Neural cell (in vitro differentiated cells): ENCODE results near the gene MYLK. TPM values are rescaled to one million over a fixed set of nuclear protein-coding genes. Genes with fewer than 3 reads are reported as not detected.

Source experiments
- H2AFZ ChIP-seq: fragments of 200-600, 300-800 bp; sonication (generic), shearing (Covaris generic); 2 replicates; pipeline ENCODE4 v1.6.0; 2014; ENCODE audit warnings: low read depth, mild to moderate bottlenecking, antibody characterized with exemption, low read length, moderate library complexity
- H3F3A ChIP-seq: fragments of 200-600 bp; shearing (Covaris generic); 2 replicates; pipeline ENCODE4 v1.6.1; 2016; ENCODE audit warnings: mild to moderate bottlenecking, moderate library complexity, mixed read lengths, antibody characterized with exemption, low read length; ENCODE audit not compliant: insufficient read depth, poor library complexity, severe bottlenecking
- H3K27ac ChIP-seq: fragments of 200-600, 300-800 bp; sonication (generic), shearing (Covaris generic); 2 replicates; pipeline ENCODE4 v1.5.1; 2014; ENCODE audit warnings: mild to moderate bottlenecking, low read length, moderate library complexity
- H3K27me3 ChIP-seq: fragments of 300-800, 200-600 bp; sonication (generic), shearing (Covaris generic); 2 replicates; pipeline ENCODE4 v1.6.0; 2014; ENCODE audit warnings: mild to moderate bottlenecking, low read depth, low read length, moderate library complexity; ENCODE audit not compliant: insufficient read depth
- H3K36me3 ChIP-seq: fragments of 300-800, 200-600 bp; sonication (generic), shearing (Covaris generic); 2 replicates; pipeline ENCODE4 v1.5.1; 2014; ENCODE audit warnings: mild to moderate bottlenecking, antibody characterized with exemption, low read length, moderate library complexity; ENCODE audit not compliant: insufficient read depth
- H3K4me2 ChIP-seq: fragments of 300-800, 200-600 bp; sonication (generic), shearing (Covaris generic); 2 replicates; pipeline ENCODE4 v1.6.0; 2014; ENCODE audit warnings: mild to moderate bottlenecking, low read length
- H3K4me3 ChIP-seq: fragments of 300-800, 200-600 bp; sonication (generic), shearing (Covaris generic); 2 replicates; pipeline ENCODE4 v1.5.1; 2014; ENCODE audit warnings: mild to moderate bottlenecking, low read length, moderate library complexity
- H3K79me2 ChIP-seq: fragments of 200-600 bp; shearing (Covaris generic); replicated peaks from 2 replicates; pipeline ENCODE4 v1.6.0; 2014; ENCODE audit warnings: mild to moderate bottlenecking, low read length, moderate library complexity; ENCODE audit not compliant: insufficient read depth
- H3K9ac ChIP-seq: fragments of 300-800, 200-600 bp; sonication (generic), shearing (Covaris generic); 2 replicates; pipeline ENCODE4 v1.6.1; 2016; ENCODE audit warnings: mild to moderate bottlenecking, low read length, mixed read lengths
- H3K9me2 ChIP-seq: fragments of 200-600 bp; shearing (Covaris generic); 2 replicates; pipeline ENCODE4 v1.6.1; 2016; ENCODE audit warnings: mild to moderate bottlenecking, low read length, mixed read lengths; ENCODE audit not compliant: insufficient read depth
- H3K9me3 ChIP-seq: fragments of 200-600, 300-800 bp; sonication (generic), shearing (Covaris generic); 2 replicates; pipeline ENCODE4 v1.6.1; 2016; ENCODE audit warnings: mild to moderate bottlenecking, mixed run types, low read length, moderate library complexity, mixed read lengths
- H4K20me1 ChIP-seq: fragments of 200-600 bp; shearing (Covaris generic); 2 replicates; pipeline ENCODE4 v1.6.1; 2016; ENCODE audit warnings: mild to moderate bottlenecking, mixed run types; ENCODE audit not compliant: insufficient read depth
- CTCF ChIP-seq: fragments of 450-650 bp; IDR thresholded peaks from 2 replicates; pipeline ENCODE4 v1.5.1; 2014; ENCODE audit warnings: antibody characterized with exemption, mild to moderate bottlenecking, moderate library complexity; ENCODE audit not compliant: poor library complexity, severe bottlenecking
- EP300 ChIP-seq: fragments of 450-650 bp; conservative IDR thresholded peaks from 2 replicates; pipeline ENCODE4 v1.6.1; 2014; ENCODE audit warnings: antibody characterized with exemption, mild to moderate bottlenecking, moderate library complexity; ENCODE audit not compliant: poor library complexity, severe bottlenecking
- EZH2 ChIP-seq: fragments of 200-600, 300-800 bp; shearing (Covaris generic), sonication (generic); IDR thresholded peaks from 2 replicates; pipeline ENCODE4 v1.6.1; 2014; ENCODE audit warnings: antibody characterized with exemption, low read length, borderline replicate concordance, mild to moderate bottlenecking; ENCODE audit not compliant: insufficient read depth, poor library complexity, severe bottlenecking
- MXI1 ChIP-seq: fragments of 450-650 bp; conservative IDR thresholded peaks from 2 replicates; pipeline ENCODE4 v1.6.1; 2014; ENCODE audit warnings: antibody characterized with exemption, mild to moderate bottlenecking; ENCODE audit not compliant: poor library complexity, severe bottlenecking
- POLR2AphosphoS5 ChIP-seq: IDR thresholded peaks from 2 replicates; pipeline ENCODE4 v1.6.1; 2012
- RAD21 ChIP-seq: fragments of 450-650 bp; conservative IDR thresholded peaks from 2 replicates; pipeline ENCODE4 v1.6.1; 2014; ENCODE audit warnings: antibody characterized with exemption, mild to moderate bottlenecking, moderate library complexity
- REST ChIP-seq: IDR thresholded peaks from 2 replicates; pipeline ENCODE4 v1.6.1; 2012; ENCODE audit warnings: borderline replicate concordance
- SMC3 ChIP-seq: fragments of 450-650 bp; conservative IDR thresholded peaks from 2 replicates; pipeline ENCODE4 v1.6.1; 2014; ENCODE audit warnings: antibody characterized with exemption, mild to moderate bottlenecking, moderate library complexity; ENCODE audit not compliant: poor library complexity
- TAF1 ChIP-seq: IDR thresholded peaks from 2 replicates; pipeline ENCODE4 v1.6.1; 2012; ENCODE audit warnings: low read depth
- polyA plus RNA-seq: library from polyadenylated mRNA; depleted of rRNA; stranded (reverse); fragments of >200 nt; gene quantifications from 2 replicates; pipeline ENCODE4 v1.2.3, GENCODE V29; 2014

Gene MYLK
- polyA plus RNA-seq, 1 donor from 2014 or later: 0.43 TPM

GRCh38 chr3:123862152-123862551 lies 22.0 kb downstream of the MYLK start:
- no peak overlapping the region for H3K9ac ChIP-seq
- H2AFZ ChIP-seq: no peak overlapping the region
- H3K9me2 ChIP-seq: no peaks in the 10 kb centered on the region
- no peaks in the 10 kb centered on the region for H3F3A ChIP-seq
- no peaks in the 10 kb centered on the region for H3K79me2 ChIP-seq
- no peaks in the 10 kb centered on the region for H3K27me3 ChIP-seq
- H3K36me3 ChIP-seq: no peaks in the 10 kb centered on the region
- no peak overlapping the region for H3K4me3 ChIP-seq
- no peak overlapping the region for H3K27ac ChIP-seq
- H3K4me2 ChIP-seq: no peak overlapping the region
- H3K9me3 ChIP-seq: no peaks in the 10 kb centered on the region
- H4K20me1 ChIP-seq: no peaks in the 10 kb centered on the region
- TF ChIP-seq SMC3: no peak
- TF ChIP-seq REST: no peak

- no peaks in the 10 kb centered on the region for H4K20me1 ChIP-seq
- H2AFZ ChIP-seq: no peak overlapping the region
- no peaks in the 10 kb centered on the region for H3K27me3 ChIP-seq
- no peaks in the 10 kb centered on the region for H3K36me3 ChIP-seq
- H3K9ac ChIP-seq: no peak overlapping the region
- no peak overlapping the region for H3K27ac ChIP-seq
- H3K9me3 ChIP-seq: no peaks in the 10 kb centered on the region
- no peak overlapping the region for H3K4me2 ChIP-seq
- H3K9me2 ChIP-seq: no peaks in the 10 kb centered on the region
- no peak overlapping the region for H3K4me3 ChIP-seq
- H3K79me2 ChIP-seq: no peaks in the 10 kb centered on the region
- TF ChIP-seq REST: no peak
- no peak for TF ChIP-seq CTCF
- no peak for TF ChIP-seq SMC3
- TF ChIP-seq MXI1: no peak
- no peak for TF ChIP-seq RAD21
- TF ChIP-seq EP300: no peak
- no peak for TF ChIP-seq TAF1
- no peak for TF ChIP-seq POLR2AphosphoS5
- TF ChIP-seq EZH2: no peak
- H3F3A ChIP-seq: no peaks in the 10 kb centered on the region
Observed at GRCh38 chr3:123861081-123861836, 22.9 kb downstream of the MYLK start.
